Left renal cortex interstitium (tissue), 4 donors: ENCODE data around the gene PLG. TPM values are rescaled to one million over a fixed set of nuclear protein-coding genes. Genes with fewer than 3 reads are reported as not detected.
"Not testable (repeated sequence)": the region's sequence is repeated elsewhere in the genome, so short reads cannot be mapped to it uniquely, and the experiment has no call there.

Source experiments
- DNase-seq, 4 donors: peaks; one replicate each; pipeline ENCODE4 v3.0.0-alpha.2; 2013; ENCODE audit warnings: low read depth in 4 of 4, low spot score in 2 of 4, missing footprints in 1 of 4
- polyA plus RNA-seq, 4 donors: library from polyadenylated mRNA; unstranded; fragments of 120-200 nt; gene quantifications; one replicate each; pipeline ENCODE4 v1.2.1, GENCODE V29; 2013; ENCODE audit not compliant: insufficient read length in 4 of 4

PLG gene
- polyA plus RNA-seq, 4 donors: 1.7 to 24.9 (median 18.3) TPM

GRCh38 chr6:160697826-160698225 is 4.2 kb upstream of the PLG start:
- no peak for DNase-seq

GRCh38 chr6:160704688-160705087 is 2.6 kb downstream of the PLG start:
- DNase-seq: not testable (repeated sequence)

GRCh38 chr6:160708993-160709392 is 6.9 kb downstream of the PLG start:
- not testable (repeated sequence) for DNase-seq

DNA sequence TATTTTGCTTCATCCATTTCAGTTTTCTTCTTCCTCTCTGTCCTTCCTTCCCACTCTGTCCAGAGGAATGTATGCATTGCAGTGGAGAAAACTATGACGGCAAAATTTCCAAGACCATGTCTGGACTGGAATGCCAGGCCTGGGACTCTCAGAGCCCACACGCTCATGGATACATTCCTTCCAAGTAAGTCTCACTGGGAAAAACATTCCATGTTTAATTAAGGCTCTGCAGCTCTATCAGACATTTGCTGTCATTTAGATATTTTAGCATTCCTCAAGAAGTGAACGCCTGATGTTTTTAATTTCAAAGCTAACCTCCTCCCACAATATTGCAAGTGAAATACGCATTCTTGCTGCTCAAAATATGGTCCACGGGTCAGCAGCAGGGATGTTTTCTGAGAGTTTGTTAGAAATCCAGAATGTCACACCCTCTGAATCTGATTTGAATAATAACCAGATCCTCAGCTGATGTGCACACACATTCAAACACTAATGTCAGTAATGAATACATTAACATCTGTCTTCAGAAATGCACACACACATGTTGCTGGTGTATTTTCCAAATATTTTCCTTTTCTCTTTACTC is 12.8 kb downstream of the PLG start:
- no peak for DNase-seq

- DNase-seq: no peak
Observed at GRCh38 chr6:160730911-160731310, 28.9 kb downstream of the PLG start.

DNA sequence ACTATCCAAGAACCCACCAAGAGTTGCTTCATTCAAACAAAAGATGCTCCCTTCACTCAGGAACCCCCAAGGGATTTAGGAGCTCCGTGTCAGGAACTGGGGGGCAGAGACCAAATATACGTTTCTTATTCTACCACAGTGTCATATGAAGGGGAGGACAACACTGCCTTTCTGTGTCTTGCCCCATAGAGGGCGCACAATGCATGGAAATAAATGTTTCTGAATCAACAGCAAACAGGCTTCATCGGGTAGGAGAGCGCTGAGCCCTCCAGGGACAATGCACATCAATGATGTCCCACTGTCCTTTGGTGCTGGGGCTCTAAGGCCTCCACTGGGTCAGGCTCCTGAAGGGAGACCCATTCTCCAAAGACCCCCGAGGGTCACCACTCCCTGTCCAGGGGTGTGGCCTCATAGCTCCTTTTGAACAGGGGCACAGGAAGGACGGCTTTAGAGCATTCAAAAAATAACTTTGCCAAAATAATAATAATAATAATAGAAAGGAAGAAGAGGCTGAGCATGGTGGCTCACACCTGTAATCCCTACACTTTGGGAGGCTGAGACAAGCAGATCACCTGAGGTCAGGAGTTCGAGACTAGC is 31.1 kb downstream of the PLG start:
- peak in 3 of 4 donors; percentile 18 to 31 (median 24) for DNase-seq

DNA sequence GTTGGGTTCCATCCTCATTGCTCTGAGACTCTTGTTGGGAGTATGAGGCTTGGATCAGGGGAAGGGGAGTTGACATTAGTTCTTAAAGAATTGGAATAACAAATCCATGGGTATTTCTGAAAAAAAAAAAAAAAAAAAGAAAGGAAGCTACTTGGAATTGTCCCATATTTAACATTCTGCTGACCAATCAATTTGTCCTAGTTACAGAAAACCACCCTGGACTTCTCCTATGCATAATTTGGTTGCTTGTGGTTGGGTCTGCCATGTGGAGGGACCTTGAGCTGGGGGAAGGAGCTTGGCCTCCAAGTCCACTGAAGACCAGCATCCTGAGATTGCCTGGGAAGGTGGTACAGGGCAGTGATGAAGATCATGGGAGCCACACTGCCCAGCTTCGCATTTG is 32.6 kb downstream of the PLG start:
- no peak for DNase-seq

DNA sequence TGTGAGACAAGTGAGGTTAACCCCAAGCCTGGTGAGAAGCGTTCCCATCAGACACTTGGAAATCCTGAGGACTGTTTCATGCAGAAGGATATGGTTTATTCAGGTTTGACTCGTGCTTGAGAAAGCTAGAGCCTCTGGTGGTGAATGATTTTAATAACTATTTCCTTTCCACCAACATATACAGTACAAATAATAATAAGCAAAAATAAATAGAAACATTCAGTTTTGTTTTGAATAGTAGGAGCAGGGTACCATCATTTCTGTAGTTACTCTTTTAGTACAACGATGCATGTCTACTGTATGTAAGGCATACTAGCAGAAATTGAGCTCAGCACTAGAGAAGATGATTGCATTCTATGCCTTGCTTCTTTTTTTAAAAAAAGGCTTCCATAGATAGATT is 33.5 kb downstream of the PLG start:
- DNase-seq: no peak

GRCh38 chr6:160737934-160738333 is 35.9 kb downstream of the PLG start:
- no peak for DNase-seq

- no peak for DNase-seq
Observed at GRCh38 chr6:160739955-160740354, 37.9 kb downstream of the PLG start.

DNA sequence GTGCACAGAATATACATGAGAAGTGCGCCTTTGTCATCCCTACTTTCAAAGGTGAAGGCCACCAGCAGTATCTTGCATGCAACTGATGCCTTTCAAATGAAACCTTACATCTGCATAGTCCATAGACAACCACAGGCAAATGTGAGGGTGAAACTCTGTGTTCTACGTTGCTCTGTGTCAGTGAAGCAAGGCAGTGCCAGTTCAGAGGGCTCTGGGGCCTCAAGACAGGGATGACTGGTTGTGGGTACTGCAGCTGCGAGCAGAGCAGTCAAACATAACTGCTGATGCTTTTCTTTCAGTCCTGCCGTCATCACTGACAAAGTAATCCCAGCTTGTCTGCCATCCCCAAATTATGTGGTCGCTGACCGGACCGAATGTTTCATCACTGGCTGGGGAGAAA is 39.0 kb downstream of the PLG start:
- DNase-seq: not testable (repeated sequence)

- DNase-seq: no peak
Observed at GRCh38 chr6:160742090-160742489, 40.0 kb downstream of the PLG start.

DNA sequence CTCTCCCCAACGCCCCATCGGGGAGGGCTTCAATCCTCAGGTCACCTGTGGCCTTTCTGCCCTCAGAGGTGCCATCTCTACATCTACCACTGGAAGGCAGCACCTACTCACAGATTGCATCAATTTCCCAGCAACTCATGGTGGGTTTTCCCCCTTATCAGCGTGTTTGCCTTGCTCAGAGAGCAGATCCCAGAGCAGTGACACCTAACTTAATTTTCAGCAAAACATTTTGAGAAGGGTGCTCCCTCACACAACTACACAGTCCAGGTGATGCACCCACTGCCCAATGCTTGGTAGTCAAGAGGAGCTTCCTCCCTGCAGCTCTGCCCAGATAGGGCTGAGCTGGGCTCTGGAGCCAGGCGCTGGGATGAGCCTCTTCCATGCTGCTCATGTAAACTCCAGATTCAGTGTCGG is 48.2 kb downstream of the PLG start:
- DNase-seq: no peak

DNA sequence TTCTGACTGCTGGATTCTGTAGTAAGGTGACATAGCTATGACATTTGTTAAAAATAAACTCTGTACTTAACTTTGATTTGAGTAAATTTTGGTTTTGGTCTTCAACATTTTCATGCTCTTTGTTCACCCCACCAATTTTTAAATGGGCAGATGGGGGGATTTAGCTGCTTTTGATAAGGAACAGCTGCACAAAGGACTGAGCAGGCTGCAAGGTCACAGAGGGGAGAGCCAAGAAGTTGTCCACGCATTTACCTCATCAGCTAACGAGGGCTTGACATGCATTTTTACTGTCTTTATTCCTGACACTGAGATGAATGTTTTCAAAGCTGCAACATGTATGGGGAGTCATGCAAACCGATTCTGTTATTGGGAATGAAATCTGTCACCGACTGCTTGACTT is 51.2 kb downstream of the PLG start:
- not testable (repeated sequence) for DNase-seq

DNA sequence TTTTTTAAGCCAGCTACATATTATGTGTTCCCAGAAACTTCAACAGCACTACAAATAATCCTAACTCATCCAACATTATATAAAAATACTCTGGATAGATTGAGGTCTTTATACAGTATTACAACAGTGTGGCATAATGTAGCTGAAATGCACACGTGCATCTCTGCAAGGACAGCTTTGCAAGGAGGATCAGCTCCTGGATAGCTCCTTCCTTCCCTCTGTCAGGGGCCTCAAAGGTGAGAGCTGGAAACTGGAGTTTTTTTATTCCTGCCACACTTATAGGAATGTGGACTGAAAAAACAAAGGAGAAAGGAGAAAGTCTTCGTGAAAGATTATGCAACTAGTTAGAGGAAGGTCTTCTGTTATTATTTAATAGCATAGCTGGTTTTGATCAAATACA is 53.1 kb downstream of the PLG start:
- DNase-seq: no peak

- DNase-seq: no peak
Observed at GRCh38 chr6:160756021-160756420, 54.0 kb downstream of the PLG start.

GRCh38 chr6:160756871-160757270 is 54.8 kb downstream of the PLG start:
- no peak for DNase-seq

DNA sequence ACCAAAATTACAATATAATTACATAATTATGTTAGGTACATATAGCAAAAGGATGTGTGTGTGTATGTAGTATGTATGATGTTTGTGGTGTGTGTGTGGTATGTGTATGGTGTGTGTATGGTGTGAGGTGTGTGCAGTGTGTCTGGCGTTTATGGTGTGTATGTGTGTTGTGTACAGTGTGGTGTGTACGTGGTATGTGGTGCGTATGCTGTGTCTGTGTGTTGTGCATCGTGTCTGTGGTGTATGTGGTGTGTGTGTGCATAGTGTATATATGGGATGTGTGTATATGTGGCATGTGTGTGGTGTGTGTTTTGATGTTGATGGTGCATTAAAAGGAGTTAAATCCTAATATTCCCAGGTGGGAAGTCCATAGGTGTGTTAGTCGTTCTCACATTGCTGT is 62.8 kb downstream of the PLG start:
- DNase-seq: no peak

- DNase-seq: no peak
Observed at GRCh38 chr6:160765412-160765811, 63.4 kb downstream of the PLG start.

GRCh38 chr6:160766657-160766988 is 64.6 kb downstream of the PLG start:
- DNase-seq: no peak

- peak; percentile 63 to 83 (median 70) for DNase-seq
Observed at GRCh38 chr6:160766989-160767646, 65.1 kb downstream of the PLG start.

GRCh38 chr6:160767647-160768019 is 65.6 kb downstream of the PLG start:
- DNase-seq: no peak
